ENCODE measurements around the gene CNIH1.

DNA sequence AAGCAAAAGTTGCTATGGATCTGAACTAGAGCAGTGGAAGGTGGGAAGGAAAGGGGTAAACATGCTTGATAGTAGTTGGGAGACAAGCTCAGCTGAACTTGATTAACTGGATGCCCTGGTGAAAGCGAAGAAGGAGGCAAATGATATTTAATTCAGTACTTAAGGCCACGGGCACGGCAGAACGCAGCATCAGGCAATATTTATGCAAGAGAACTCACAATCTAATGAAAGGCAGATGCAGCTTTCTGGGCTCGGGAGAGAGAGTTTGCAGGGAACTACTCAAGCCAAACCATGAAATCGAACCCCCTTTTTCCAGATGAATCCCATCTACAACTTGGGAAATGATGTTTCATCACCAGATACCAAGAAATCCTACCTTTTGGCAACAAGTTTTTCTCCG lies 3.5 kb upstream of the CNIH1 start:
- TF ChIP-seq, protein P1, sequence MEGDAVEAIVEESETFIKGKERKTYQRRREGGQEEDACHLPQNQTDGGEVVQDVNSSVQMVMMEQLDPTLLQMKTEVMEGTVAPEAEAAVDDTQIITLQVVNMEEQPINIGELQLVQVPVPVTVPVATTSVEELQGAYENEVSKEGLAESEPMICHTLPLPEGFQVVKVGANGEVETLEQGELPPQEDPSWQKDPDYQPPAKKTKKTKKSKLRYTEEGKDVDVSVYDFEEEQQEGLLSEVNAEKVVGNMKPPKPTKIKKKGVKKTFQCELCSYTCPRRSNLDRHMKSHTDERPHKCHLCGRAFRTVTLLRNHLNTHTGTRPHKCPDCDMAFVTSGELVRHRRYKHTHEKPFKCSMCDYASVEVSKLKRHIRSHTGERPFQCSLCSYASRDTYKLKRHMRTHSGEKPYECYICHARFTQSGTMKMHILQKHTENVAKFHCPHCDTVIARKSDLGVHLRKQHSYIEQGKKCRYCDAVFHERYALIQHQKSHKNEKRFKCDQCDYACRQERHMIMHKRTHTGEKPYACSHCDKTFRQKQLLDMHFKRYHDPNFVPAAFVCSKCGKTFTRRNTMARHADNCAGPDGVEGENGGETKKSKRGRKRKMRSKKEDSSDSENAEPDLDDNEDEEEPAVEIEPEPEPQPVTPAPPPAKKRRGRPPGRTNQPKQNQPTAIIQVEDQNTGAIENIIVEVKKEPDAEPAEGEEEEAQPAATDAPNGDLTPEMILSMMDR (IDR thresholded peaks at IDR 0.05): no peak
- TF ChIP-seq EP300 (IDR thresholded peaks at IDR 0.05) (no peak), POLR2A (IDR thresholded peaks at IDR 0.05; ENCODE audit: low read depth) (no peak)
